Natural killer cell (primary cell): ENCODE data around the gene LBHD1. TPM values are rescaled to one million over a fixed set of nuclear protein-coding genes. Genes with fewer than 3 reads are reported as not detected.

Experiments
- ATAC-seq, 3 donors: fragments of 150-1000 bp in 2 of 3; fragments of 200-7000 bp in 1 of 3; cut with Tn5 transposase; 1 replicate in 1 of 3; 2 replicates in 2 of 3; pipeline ENCODE4 v1.10.0; 2021; ENCODE audit warnings: mild to moderate bottlenecking in 2 of 3, moderate library complexity in 2 of 3
- DNase-seq, 2 donors: peaks; one replicate each; pipeline versions ENCODE4 v3.0.0 to v3.0.0-alpha.2; 2013 to 2021; ENCODE audit warnings: mixed read lengths in 1 of 2
- H3K27ac ChIP-seq: one replicate; pipeline ENCODE4 v1.5.1; 2013; ENCODE audit warnings: mild to moderate bottlenecking, low read length
- H3K27me3 ChIP-seq: one replicate; pipeline ENCODE4 v1.6.1; 2013; ENCODE audit warnings: low read length; ENCODE audit not compliant: control insufficient read depth, insufficient read depth
- H3K36me3 ChIP-seq: one replicate; pipeline ENCODE4 v1.6.1; 2013; ENCODE audit warnings: low read length; ENCODE audit not compliant: control insufficient read depth, insufficient read depth
- H3K4me1 ChIP-seq: one replicate; pipeline ENCODE4 v1.6.1; 2013; ENCODE audit warnings: low read length; ENCODE audit not compliant: control insufficient read depth, insufficient read depth
- H3K4me3 ChIP-seq: one replicate; pipeline ENCODE4 v1.5.1; 2013; ENCODE audit warnings: low read length
- H3K9me3 ChIP-seq: one replicate; pipeline ENCODE4 v1.6.1; 2013; ENCODE audit warnings: low read length; ENCODE audit not compliant: control insufficient read depth, insufficient read depth
- H3K27ac Mint-ChIP-seq, 2 donors: one replicate each; pipeline ENCODE4 v1.8.0; 2022; ENCODE audit warnings: mild to moderate bottlenecking in 2 of 2, mixed read lengths in 2 of 2, moderate library complexity in 1 of 2
- H3K27me3 Mint-ChIP-seq, 2 donors: one replicate each; pipeline ENCODE4 v1.8.0; 2022; ENCODE audit warnings: low read depth in 2 of 2, mixed read lengths in 2 of 2
- H3K36me3 Mint-ChIP-seq: one replicate; pipeline ENCODE4 v1.8.0; 2022; ENCODE audit warnings: mixed read lengths
- H3K4me1 Mint-ChIP-seq, 2 donors: one replicate each; pipeline ENCODE4 v1.8.0; 2022; ENCODE audit warnings: mixed read lengths in 2 of 2
- H3K4me3 Mint-ChIP-seq: one replicate; pipeline ENCODE4 v1.8.0; 2022; ENCODE audit warnings: mild to moderate bottlenecking, moderate library complexity, mixed read lengths
- H3K9me3 Mint-ChIP-seq, 2 donors: one replicate each; pipeline ENCODE4 v1.8.0; 2022; ENCODE audit warnings: mixed read lengths in 2 of 2
- WGBS: methylation state at CpG from one replicate; pipeline ENCODE4 v1.1.7; 2013; ENCODE audit warnings: missing lambda C conversion rate; ENCODE audit not compliant: insufficient coverage; 5-methylcytosine and 5-hydroxymethylcytosine counted together
- intact Hi-C: fragments of 100-400 bp; cut with micrococcal nuclease; formaldehyde crosslinking; loops from one replicate; pipeline ENCODE4 v1.14.2; 2022
- total RNA-seq, 4 donors: library from RNA; stranded (reverse); fragments of 120-200 nt in 1 of 4; gene quantifications; one replicate each; pipeline versions ENCODE4 v1.2.3 to v1.2.4, GENCODE V29; 2013 to 2022
- TF ChIP-seq, protein P1 (sequence below): fragments of 200-600 bp; IDR thresholded peaks from one replicate; pipeline ENCODE4 v1.8.0; 2022; ENCODE audit warnings: antibody characterized with exemption

LBHD1 gene
- total RNA-seq, 3 donors from 2014 or later (not counting 1 experiment from before 2014, with no cell fraction given) = 17.4 to 29.1 (median 20.4) TPM

DNA sequence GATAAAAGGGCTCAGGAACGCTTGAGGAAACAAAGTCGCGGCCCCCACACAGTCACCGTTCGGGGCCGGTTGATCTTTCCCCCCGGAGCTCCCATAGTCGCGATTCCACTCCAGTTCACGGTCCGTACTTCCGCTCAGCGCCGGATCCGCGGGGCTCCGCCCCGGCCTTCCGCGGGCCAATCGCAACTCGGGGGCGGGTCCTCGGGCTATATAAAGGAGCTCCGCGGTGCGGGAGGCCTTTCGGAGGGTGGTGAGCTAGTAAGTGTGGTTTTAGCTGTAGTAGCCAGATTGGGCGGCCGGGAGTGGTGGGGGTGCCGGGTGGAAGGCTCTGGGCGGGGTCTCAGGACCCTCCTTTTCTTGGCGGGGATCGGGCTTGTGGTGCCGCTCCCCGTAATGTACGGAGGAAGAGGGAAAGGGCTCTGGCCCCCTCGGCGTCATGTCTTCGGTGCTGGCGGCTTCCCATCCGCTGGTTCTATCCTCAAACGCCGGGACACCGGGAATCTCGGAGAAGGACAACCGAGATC lies 6.9 kb downstream of the LBHD1 start, which contains the start of the genes C11orf98 and CSKMT:
C11orf98 (minus strand) TSS at position 136 of the 524 bp plus-strand sequence; CDS start at position 95, 41 bp downstream.
CSKMT (plus strand) TSS at position 238 of the 524 bp plus-strand sequence. CDS start 568 bp downstream, outside the sequence.
- TF ChIP-seq, protein P1, sequence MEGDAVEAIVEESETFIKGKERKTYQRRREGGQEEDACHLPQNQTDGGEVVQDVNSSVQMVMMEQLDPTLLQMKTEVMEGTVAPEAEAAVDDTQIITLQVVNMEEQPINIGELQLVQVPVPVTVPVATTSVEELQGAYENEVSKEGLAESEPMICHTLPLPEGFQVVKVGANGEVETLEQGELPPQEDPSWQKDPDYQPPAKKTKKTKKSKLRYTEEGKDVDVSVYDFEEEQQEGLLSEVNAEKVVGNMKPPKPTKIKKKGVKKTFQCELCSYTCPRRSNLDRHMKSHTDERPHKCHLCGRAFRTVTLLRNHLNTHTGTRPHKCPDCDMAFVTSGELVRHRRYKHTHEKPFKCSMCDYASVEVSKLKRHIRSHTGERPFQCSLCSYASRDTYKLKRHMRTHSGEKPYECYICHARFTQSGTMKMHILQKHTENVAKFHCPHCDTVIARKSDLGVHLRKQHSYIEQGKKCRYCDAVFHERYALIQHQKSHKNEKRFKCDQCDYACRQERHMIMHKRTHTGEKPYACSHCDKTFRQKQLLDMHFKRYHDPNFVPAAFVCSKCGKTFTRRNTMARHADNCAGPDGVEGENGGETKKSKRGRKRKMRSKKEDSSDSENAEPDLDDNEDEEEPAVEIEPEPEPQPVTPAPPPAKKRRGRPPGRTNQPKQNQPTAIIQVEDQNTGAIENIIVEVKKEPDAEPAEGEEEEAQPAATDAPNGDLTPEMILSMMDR = no peak
- peak within 1 kb of the TSS; percentile 87 for H3K4me3 ChIP-seq
- no peaks in the 10 kb centered on the region for H3K27me3 Mint-ChIP-seq
- intact Hi-C loops = loop anchor here (2.0 to 5.0 kb wide), 4 partner anchors 18 to 74 kb away; partner anchors contain the start of genes EML3, GANAB, HNRNPUL2 and ROM1
- no peaks in the 10 kb centered on the region for H3K9me3 ChIP-seq
- WGBS = under 1% methylated on average over 46 of the region's 47 CpGs
- H3K36me3 ChIP-seq = peaks cover 14% of the 10 kb centered on the region
- H3K27ac ChIP-seq = peak within 1 kb of the TSS; percentile 80
- no peaks in the 10 kb centered on the region for H3K36me3 Mint-ChIP-seq
- peaks cover 28% of the 10 kb centered on the region for H3K4me1 ChIP-seq
- peak; percentile 96 for DNase-seq
- H3K27ac Mint-ChIP-seq = peak within 1 kb of the TSS; percentile 87 to 95
- H3K4me3 Mint-ChIP-seq = peak within 1 kb of the TSS; percentile 96
- no peaks in the 10 kb centered on the region for H3K9me3 Mint-ChIP-seq
- peak; percentile 92 to 97 (median 95) for ATAC-seq
- no peaks in the 10 kb centered on the region for H3K27me3 ChIP-seq
- peaks cover 6 to 29% of the 10 kb centered on the region in 2 donors for H3K4me1 Mint-ChIP-seq

DNA sequence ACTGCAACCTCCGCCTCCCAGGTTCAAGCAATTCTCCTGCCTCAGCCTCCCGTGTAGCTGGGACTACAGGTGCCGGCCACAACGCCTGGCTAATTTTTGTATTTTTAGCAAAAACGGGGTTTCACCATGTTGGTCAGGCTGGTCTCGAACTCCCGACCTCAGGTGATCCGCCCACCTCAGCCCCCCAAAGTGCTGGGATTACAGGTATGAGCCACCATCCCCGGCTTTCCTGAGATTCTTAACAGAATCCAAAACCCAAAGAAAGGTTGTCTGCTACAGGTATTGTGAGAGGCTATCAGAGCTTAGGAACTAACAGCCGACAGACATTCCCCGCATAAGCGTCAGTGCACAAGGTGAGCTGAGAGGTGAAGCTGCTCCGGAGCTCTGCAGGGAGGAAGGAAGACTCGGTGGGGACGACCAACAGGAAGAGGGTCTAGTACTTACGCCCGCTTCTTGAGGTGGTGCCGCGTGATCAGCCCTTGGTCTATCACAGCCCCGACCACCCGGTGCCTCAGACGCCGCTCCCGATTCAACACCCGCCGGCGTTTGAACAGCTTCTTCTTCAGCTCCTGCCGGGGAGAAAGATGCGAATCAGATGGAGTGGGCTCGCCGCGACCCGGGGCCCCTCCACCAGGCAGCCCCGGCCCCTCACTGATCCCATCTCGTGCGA lies 7.5 kb downstream of the LBHD1 start:
- Mint-ChIP-seq H3K27me3 (no peaks in the 10 kb centered on the region), H3K27ac (peak overlapping the region; percentile 87 to 95), H3K9me3 (no peaks in the 10 kb centered on the region), H3K4me3 (peak overlapping the region; percentile 96), H3K36me3 (no peaks in the 10 kb centered on the region), H3K4me1 (peaks cover 6 to 28% of the 10 kb centered on the region in 2 donors)
- TF ChIP-seq, protein P1 = no peak
- intact Hi-C loops = loop anchor here (1.0 to 5.0 kb wide), 5 partner anchors 15 to 74 kb away; partner anchors contain the start of genes EML3, GANAB, HNRNPUL2 and ROM1
- Histone ChIP-seq H3K36me3 (peaks cover 14% of the 10 kb centered on the region), H3K27ac (peak overlapping the region; percentile 80), H3K9me3 (no peaks in the 10 kb centered on the region), H3K4me1 (peaks cover 28% of the 10 kb centered on the region), H3K27me3 (no peaks in the 10 kb centered on the region), H3K4me3 (peak overlapping the region; percentile 87)
- peak; percentile 33 to 45 (median 35) for ATAC-seq
- peak in 1 of 2 donors; percentile 78 for DNase-seq
- 2% methylated on average over 36 of the region's 36 CpGs for WGBS

GRCh38 chr11:62656796-62657429 lies 15.2 kb downstream of the LBHD1 start:
- Histone ChIP-seq H3K36me3 (no peaks in the 10 kb centered on the region), H3K9me3 (no peaks in the 10 kb centered on the region), H3K4me1 (peaks cover 14% of the 10 kb centered on the region), H3K4me3 (no peak overlapping the region), H3K27me3 (no peaks in the 10 kb centered on the region), H3K27ac (no peak overlapping the region)
- H3K4me3 Mint-ChIP-seq = peak overlapping the region; percentile 31
- DNase-seq (no peak), ATAC-seq (no peak)
- intact Hi-C loops = no loop called here
- no peaks in the 10 kb centered on the region for H3K36me3 Mint-ChIP-seq
- 59% methylated on average over 5 of the region's 5 CpGs for WGBS
- TF ChIP-seq, protein P1 = no peak
- no peaks in the 10 kb centered on the region for H3K9me3 Mint-ChIP-seq
- H3K27me3 Mint-ChIP-seq = peaks cover 0 to 3% of the 10 kb centered on the region in 2 donors
- H3K27ac Mint-ChIP-seq = no peak overlapping the region
- H3K4me1 Mint-ChIP-seq = peaks cover 15% of the 10 kb centered on the region in 2 donors
